ENCODE results near the gene KCMF1.

The KCMF1 gene

GRCh38 chr2:84959566-84960506, 11.1 kb upstream of the KCMF1 start (continued):
- TF ChIP-seq PRDM6 (tag by site-specific recombination; IDR thresholded peaks at IDR 0.05) (peak; percentile 73), IKZF3 (tag by site-specific recombination; IDR thresholded peaks at IDR 0.05) (peak; percentile 67), ZNF23 (tag by site-specific recombination; IDR thresholded peaks at IDR 0.05; ENCODE audit: borderline replicate concordance) (no peak), ZNF629 (tag by site-specific recombination; IDR thresholded peaks at IDR 0.05) (no peak; the same call in 1 of the 2 replicates), ZNF621 (tag by site-specific recombination; IDR thresholded peaks at IDR 0.05) (no peak), ZNF837 (tag by site-specific recombination; IDR thresholded peaks at IDR 0.05) (no peak), ZNF510 (tag by site-specific recombination; IDR thresholded peaks at IDR 0.05; ENCODE audit: insufficient replicate concordance) (no peak), HIC1 (tag by site-specific recombination; IDR thresholded peaks at IDR 0.05) (no peak), PRDM10 (tag by site-specific recombination; IDR thresholded peaks at IDR 0.05) (no peak; the same call in 1 of the 2 replicates), CTCF (tag by site-specific recombination; IDR thresholded peaks at IDR 0.05) (no peak), ZBTB6 (tag by site-specific recombination; IDR thresholded peaks at IDR 0.05) (peak; percentile 45; the same call in 1 of the 2 replicates), ZIC2 (tag by site-specific recombination; IDR thresholded peaks at IDR 0.05) (peak; percentile 51), ZNF423 (tag by site-specific recombination; IDR thresholded peaks at IDR 0.05) (peak; percentile 53), GLIS1 (tag by site-specific recombination; IDR thresholded peaks at IDR 0.05) (peak; percentile 92), ZNF785 (tag by site-specific recombination; IDR thresholded peaks at IDR 0.05) (no peak), ZNF558 (tag by site-specific recombination; IDR thresholded peaks at IDR 0.05) (no peak), ZSCAN5A (tag by site-specific recombination; IDR thresholded peaks at IDR 0.05) (no peak), ZNF692 (tag by site-specific recombination; IDR thresholded peaks at IDR 0.05) (no peak), ZFP69B (tag by site-specific recombination; IDR thresholded peaks at IDR 0.05) (no peak), ZNF341 (tag by site-specific recombination; IDR thresholded peaks at IDR 0.05; ENCODE audit: low read depth) (peak; percentile 82), ZNF404 (tag by site-specific recombination; IDR thresholded peaks at IDR 0.05) (no peak), ZBTB17 (tag by site-specific recombination; IDR thresholded peaks at IDR 0.05) (peak; percentile 51; the same call in 1 of the 2 replicates), ZSCAN16 (tag by site-specific recombination; IDR thresholded peaks at IDR 0.05) (no peak), ZNF391 (tag by site-specific recombination; IDR thresholded peaks at IDR 0.05; ENCODE audit: borderline replicate concordance, low read depth) (no peak), ZNF830 (tag by site-specific recombination; IDR thresholded peaks at IDR 0.05; ENCODE audit: low read depth) (no peak)
